Activated T-helper 1 cell treated with anti-CD3 and anti-CD28 coated beads, Interleukin-12 subunit alpha, Interleukin-12 subunit beta, Interleukin-2, Interleukin-4 antibody, amounts not matched to agents 30 ng/mL and 10 ng/mL and 1 ng/mL, durations not matched to agents 14 hours and 24 hours and 36 hours (primary cell): ENCODE measurements around the gene DLX5. TPM values are rescaled to one million over a fixed set of nuclear protein-coding genes. Genes with fewer than 3 reads are reported as not detected.

Experiments
- DNase-seq: peaks from one replicate; pipeline ENCODE4 v3.0.0; 2021; ENCODE audit warnings: low spot score
- H3K27ac Mint-ChIP-seq: one replicate; pipeline ENCODE4 v1.8.0; 2021; ENCODE audit warnings: mild to moderate bottlenecking, mixed read lengths
- H3K27me3 Mint-ChIP-seq: one replicate; pipeline ENCODE4 v1.8.0; 2022; ENCODE audit warnings: mild to moderate bottlenecking, moderate library complexity, mixed read lengths; ENCODE audit not compliant: insufficient read depth
- H3K36me3 Mint-ChIP-seq: one replicate; pipeline ENCODE4 v1.8.0; 2021; ENCODE audit warnings: low read depth, mixed read lengths
- H3K4me1 Mint-ChIP-seq: one replicate; pipeline ENCODE4 v1.8.0; 2021; ENCODE audit warnings: low read depth, mixed read lengths
- H3K4me3 Mint-ChIP-seq: one replicate; pipeline ENCODE4 v1.8.0; 2021; ENCODE audit warnings: mild to moderate bottlenecking, moderate library complexity, mixed read lengths
- H3K9me3 Mint-ChIP-seq: one replicate; pipeline ENCODE4 v1.8.0; 2021; ENCODE audit warnings: mixed read lengths
- intact Hi-C: fragments of 100-400 bp; cut with micrococcal nuclease; formaldehyde crosslinking; loops from one replicate; pipeline ENCODE4 v1.15.1; 2024
- total RNA-seq: library from RNA; stranded (reverse); gene quantifications from 2 replicates; pipeline ENCODE4 v1.2.3, GENCODE V29; 2022

The DLX5 gene
- total RNA-seq, 1 donor from 2014 or later, result not detected

DNA sequence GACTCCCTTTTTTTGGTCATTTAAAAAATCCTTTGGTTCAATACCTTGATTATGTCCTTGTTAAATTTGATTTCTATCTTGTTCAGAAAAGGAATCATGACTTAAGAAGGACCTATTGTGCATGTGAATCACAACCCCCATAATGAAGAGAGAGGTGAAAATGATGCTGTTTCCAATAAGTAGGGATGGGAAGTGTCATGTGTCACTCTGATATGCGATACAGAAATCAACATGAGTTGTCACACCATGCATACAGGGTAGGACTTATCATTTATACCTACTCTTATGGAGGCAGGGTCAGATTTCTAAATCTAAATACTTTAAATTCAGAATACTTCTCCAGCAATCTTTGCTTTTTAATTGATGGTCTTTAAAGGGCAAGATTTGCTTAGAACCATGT, 38.6 kb downstream of the DLX5 start:
- Mint-ChIP-seq H3K36me3 (no peaks in the 10 kb centered on the region), H3K27ac (no peak overlapping the region), H3K27me3 (peaks cover 42% of the 10 kb centered on the region), H3K9me3 (no peaks in the 10 kb centered on the region), H3K4me1 (no peaks in the 10 kb centered on the region), H3K4me3 (no peak overlapping the region)
- no peak for DNase-seq
- intact Hi-C loops, result no loop called here

DNA sequence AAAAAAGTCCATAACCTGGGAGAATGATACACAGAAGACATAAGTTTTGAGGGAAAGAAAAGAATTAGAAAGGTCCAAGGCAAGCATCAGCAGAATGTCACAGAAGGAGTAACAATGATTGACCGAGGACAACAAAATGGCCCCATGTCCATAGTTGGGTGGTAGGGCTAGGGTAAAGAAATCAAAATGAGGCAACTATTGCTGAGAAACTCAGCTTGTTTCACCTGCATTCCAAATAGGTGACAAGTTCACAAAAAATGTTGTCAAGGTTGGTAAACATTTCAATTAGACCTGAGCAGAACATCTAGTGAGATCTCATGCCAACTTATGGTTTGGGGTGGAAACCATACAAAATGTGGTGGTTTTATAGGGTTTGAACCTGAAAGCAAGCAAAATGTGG, 42.0 kb downstream of the DLX5 start:
- no peaks in the 10 kb centered on the region for H3K36me3 Mint-ChIP-seq
- H3K9me3 Mint-ChIP-seq, result no peaks in the 10 kb centered on the region
- H3K4me1 Mint-ChIP-seq, result no peaks in the 10 kb centered on the region
- no peak overlapping the region for H3K27ac Mint-ChIP-seq
- peaks cover 17% of the 10 kb centered on the region for H3K27me3 Mint-ChIP-seq
- DNase-seq, result no peak
- no peak overlapping the region for H3K4me3 Mint-ChIP-seq
- intact Hi-C loops, result no loop called here

DNA sequence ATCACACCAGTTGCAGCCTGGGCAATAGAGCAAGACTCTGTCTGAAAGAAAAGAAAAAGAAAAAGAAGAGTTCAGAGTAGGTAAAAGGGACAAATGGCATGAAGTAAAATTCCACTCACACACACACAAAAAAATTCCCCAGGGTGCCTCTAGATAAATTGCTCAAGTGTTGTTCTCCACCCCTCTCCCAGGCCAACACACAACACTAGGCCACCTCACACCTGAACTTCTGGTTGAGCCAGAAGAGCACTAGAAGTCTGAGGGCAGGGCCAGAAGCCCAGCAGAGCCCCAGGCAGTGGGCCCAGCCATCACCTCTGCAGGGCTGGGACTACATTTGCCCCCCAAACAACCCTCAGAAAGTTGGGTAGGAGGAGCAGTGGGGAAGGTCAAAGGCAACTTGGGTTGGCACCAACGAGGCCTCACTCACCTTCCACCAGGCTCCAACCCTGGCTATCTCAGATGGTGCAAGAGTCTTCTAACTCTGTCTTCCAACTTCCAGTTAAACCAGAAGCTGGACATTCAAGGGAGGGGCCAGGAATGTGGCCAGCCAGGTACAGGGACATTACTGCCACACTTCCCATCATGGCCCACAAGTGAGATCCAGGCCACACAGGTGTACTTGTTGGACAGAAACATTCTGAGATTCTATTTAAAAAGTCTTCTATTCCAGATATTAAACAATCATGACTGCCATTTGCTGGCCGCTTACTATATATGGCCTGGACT, 44.9 kb downstream of the DLX5 start:
- no peak for DNase-seq
- H3K9me3 Mint-ChIP-seq, result no peaks in the 10 kb centered on the region
- no peak overlapping the region for H3K4me3 Mint-ChIP-seq
- peaks cover 7% of the 10 kb centered on the region for H3K27me3 Mint-ChIP-seq
- no peaks in the 10 kb centered on the region for H3K4me1 Mint-ChIP-seq
- H3K27ac Mint-ChIP-seq, result no peak overlapping the region
- intact Hi-C loops, result no loop called here
- H3K36me3 Mint-ChIP-seq, result no peaks in the 10 kb centered on the region

DNA sequence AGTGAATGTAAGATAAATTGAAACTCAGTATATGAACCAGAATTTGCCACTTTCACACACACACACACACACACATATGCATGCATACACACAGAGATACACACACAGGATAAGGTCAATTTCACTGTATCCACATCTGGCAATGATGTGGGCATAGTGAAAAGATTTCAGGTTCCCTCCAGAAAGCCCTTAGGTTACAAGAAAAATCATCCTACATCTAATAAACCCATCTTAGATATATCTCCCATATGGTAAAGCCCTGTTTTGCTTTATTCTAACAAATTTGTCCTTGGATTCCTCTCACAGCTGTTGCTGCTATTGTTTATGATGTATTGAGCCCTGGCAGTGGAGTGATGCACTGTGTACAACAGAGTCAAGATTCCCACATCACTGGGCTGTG, 47.2 kb downstream of the DLX5 start:
- no peaks in the 10 kb centered on the region for H3K4me1 Mint-ChIP-seq
- no peaks in the 10 kb centered on the region for H3K27me3 Mint-ChIP-seq

DNA sequence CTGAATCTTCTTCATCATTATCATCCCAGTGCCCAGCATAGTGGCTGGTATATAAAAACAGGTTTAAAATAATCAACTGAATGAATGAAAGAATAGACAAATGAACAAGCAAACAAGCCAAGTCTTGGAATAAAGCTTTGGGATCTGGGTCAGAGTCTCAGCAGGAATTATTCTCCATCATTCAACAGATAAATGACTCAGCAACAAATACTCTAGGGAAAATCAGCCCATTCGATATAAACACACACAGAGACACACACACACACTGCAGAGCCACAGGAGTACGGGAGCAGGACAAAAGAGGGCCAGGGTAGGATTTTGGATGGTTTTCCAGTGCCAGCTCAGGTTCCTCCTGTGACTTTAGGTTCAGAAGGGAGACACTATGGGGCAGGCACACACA, 48.5 kb downstream of the DLX5 start:
- no peaks in the 10 kb centered on the region for H3K36me3 Mint-ChIP-seq
- no peak overlapping the region for H3K4me3 Mint-ChIP-seq
- H3K27me3 Mint-ChIP-seq, result no peaks in the 10 kb centered on the region
- intact Hi-C loops, result no loop called here
- H3K9me3 Mint-ChIP-seq, result no peaks in the 10 kb centered on the region
- no peak overlapping the region for H3K27ac Mint-ChIP-seq
- DNase-seq, result no peak
- no peaks in the 10 kb centered on the region for H3K4me1 Mint-ChIP-seq

More for the DNA sequence above, 47.2 kb downstream of the DLX5 start:
- intact Hi-C loops, result no loop called here
- H3K4me3 Mint-ChIP-seq, result no peak overlapping the region
- DNase-seq, result no peak
- no peaks in the 10 kb centered on the region for H3K36me3 Mint-ChIP-seq
- no peak overlapping the region for H3K27ac Mint-ChIP-seq
- H3K9me3 Mint-ChIP-seq, result no peaks in the 10 kb centered on the region

DNA sequence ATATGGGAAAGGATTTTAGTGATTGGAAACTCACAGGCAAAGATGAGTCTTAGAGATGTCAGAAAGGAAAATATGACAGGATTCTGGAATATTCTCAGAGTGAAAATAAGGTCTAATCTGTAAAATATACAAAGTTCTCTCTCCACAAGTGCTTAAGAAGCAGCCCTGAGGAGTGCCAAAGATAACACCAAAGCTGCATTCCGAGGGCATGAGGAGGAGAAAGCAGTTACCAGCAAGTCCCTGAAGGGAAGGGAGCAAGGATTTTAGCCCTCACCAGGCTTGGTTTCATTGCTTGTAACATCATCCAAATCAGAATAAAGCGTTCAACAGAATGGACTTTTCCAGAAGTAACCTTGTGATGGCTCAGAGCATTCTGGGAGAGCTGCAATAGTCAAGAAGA, 50.6 kb downstream of the DLX5 start:
- H3K27me3 Mint-ChIP-seq, result no peaks in the 10 kb centered on the region
- intact Hi-C loops, result no loop called here
- H3K4me1 Mint-ChIP-seq, result no peaks in the 10 kb centered on the region
- H3K4me3 Mint-ChIP-seq, result no peak overlapping the region
- no peak overlapping the region for H3K27ac Mint-ChIP-seq
- no peaks in the 10 kb centered on the region for H3K36me3 Mint-ChIP-seq
- no peaks in the 10 kb centered on the region for H3K9me3 Mint-ChIP-seq
- DNase-seq, result no peak

DNA sequence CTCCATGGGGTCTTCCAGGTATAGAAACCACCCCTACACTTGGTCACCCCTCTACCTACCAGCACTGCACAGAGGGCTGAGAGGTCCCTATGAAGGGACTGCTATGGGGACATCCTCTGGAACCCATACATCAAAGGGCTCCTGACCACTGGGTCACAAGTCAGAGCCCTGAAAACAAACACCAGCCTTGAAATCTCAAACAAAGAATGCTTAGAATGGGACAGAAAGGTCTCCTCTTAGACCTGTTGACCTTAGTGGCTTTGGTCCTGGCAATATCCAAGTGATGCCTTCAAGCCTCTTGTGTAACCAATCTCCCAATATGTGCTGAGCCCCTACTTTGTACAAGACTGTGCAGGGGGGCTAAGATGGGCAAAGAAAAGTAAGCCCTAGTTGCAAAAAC, 53.9 kb downstream of the DLX5 start:
- intact Hi-C loops, result no loop called here
- Mint-ChIP-seq H3K4me3 (no peak overlapping the region), H3K27ac (no peak overlapping the region), H3K9me3 (no peaks in the 10 kb centered on the region), H3K27me3 (no peaks in the 10 kb centered on the region), H3K36me3 (no peaks in the 10 kb centered on the region), H3K4me1 (no peaks in the 10 kb centered on the region)
- no peak for DNase-seq

Other genes with a start within 250 kb of the DLX5 start
- not detected in 2 replicates for gene DLX6, start 19.3 kb downstream of the DLX5 start, total RNA-seq
- 24.1 and 25.4 TPM in 2 replicates for gene SDHAF3, start 92.9 kb upstream of the DLX5 start, total RNA-seq